Tibial artery (tissue), 4 donors: ENCODE measurements around the gene PDE12.
"Not testable (repeated sequence)": the region's sequence is repeated elsewhere in the genome, so short reads cannot be mapped to it uniquely, and the experiment has no call there.

Source experiments
- DNase-seq, 2 donors: peaks; one replicate each; pipeline ENCODE4 v3.0.0-alpha.2; 2019
- H3K27ac ChIP-seq, 2 donors: fragments of 200-600 bp; sonication (generic) in 1 of 2; 1 replicate in 1 of 2; 2 replicates in 1 of 2; pipeline ENCODE4 v1.5.1; 2018 to 2019; ENCODE audit warnings: mild to moderate bottlenecking in 1 of 2
- H3K27me3 ChIP-seq, 2 donors: fragments of 200-600 bp; sonication (generic) in 1 of 2; one replicate each; pipeline versions ENCODE4 v1.5.1 to v1.6.0; 2016 to 2019
- H3K36me3 ChIP-seq, 3 donors: fragments of 200-600 bp; sonication (generic) in 2 of 3; one replicate each; pipeline ENCODE4 v1.5.1; 2016 to 2019; ENCODE audit warnings: mild to moderate bottlenecking in 2 of 3
- H3K4me1 ChIP-seq, 4 donors: fragments of 200-600 bp; sonication (generic) in 2 of 4; 1 replicate in 3 of 4; 2 replicates in 1 of 4; pipeline ENCODE4 v1.5.1; 2016 to 2019
- H3K4me3 ChIP-seq, 2 donors: fragments of 200-600 bp; sonication (generic) in 1 of 2; 1 replicate in 1 of 2; 2 replicates in 1 of 2; pipeline ENCODE4 v1.5.1; 2018 to 2019; ENCODE audit warnings: mild to moderate bottlenecking in 2 of 2
- H3K9me3 ChIP-seq, 3 donors: fragments of 200-600 bp; sonication (generic) in 1 of 3; one replicate each; pipeline ENCODE4 v1.5.1; 2016 to 2019
- CTCF ChIP-seq, 2 experiments: fragments of 200-600 bp in 1 of 2; fragments of 450-650 bp in 1 of 2; IDR thresholded peaks; one replicate each; pipeline ENCODE4 v1.5.1; 2017 to 2019; ENCODE audit warnings: antibody characterized with exemption in 2 of 2, mild to moderate bottlenecking in 1 of 2, moderate library complexity in 1 of 2
- intact Hi-C: fragments of 100-400 bp; cut with DNase I; formaldehyde crosslinking; loops from one replicate; pipeline ENCODE4 v1.15.0; 2023; ENCODE audit warnings: low total_unique reads

Gene PDE12

GRCh38 chr3:57597127-57597923, 41.3 kb downstream of the PDE12 start, which contains the start of gene ARF4:
Gene ARF4, minus strand, starts transcription at chr3:57597344. Its CDS starts 204 bp downstream, at chr3:57597140.
- peak; percentile 99 to 100 for DNase-seq
- Histone ChIP-seq H3K36me3 (no peaks in the 10 kb centered on the region), H3K4me1 (peaks cover 0 to 48% (median 36%) of the 10 kb centered on the region in 4 donors), H3K27ac (peak within 1 kb of the TSS; percentile 93 to 96), H3K4me3 (peak within 1 kb of the TSS; percentile 62 to 85), H3K9me3 (no peaks in the 10 kb centered on the region), H3K27me3 (no peaks in the 10 kb centered on the region)
- TF ChIP-seq CTCF (IDR thresholded peaks at IDR 0.05): peak in 1 of 2 experiments; percentile 15
- intact Hi-C loops: loop anchor here (1.0 to 5.0 kb wide), 3 partner anchors 40 to 160 kb away; partner anchors contain the start of genes PDE12 and SLMAP

DNA sequence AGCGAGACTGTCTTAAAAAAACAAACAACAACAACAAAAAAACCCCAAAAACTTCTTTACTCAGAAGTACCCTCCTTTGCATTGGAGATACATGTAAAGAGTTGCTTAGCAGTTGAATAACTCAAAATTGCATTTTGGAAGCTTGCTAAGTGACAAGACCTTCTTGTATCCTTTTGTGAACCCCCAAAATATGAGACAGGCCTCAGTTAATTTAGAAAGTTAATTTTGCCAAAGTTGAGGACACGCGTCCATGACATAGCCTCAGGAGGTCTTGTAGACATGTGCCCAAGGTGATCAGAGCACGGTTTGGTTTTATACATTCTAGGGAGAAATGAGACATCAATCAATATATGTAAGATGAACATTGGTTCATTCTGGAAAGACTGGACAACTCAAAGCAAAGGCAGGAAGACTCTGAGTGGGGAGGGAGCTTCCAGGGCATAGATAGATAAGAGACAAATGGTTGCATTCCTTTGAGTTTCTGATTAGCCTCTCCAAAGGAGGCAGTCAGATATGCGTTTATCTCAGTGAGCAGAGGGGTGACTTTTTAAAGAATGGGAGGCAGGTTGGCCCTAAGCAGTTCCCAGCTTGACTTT, 42.8 kb downstream of the PDE12 start:
- no peaks in the 10 kb centered on the region for H3K9me3 ChIP-seq
- H3K36me3 ChIP-seq: no peaks in the 10 kb centered on the region
- TF ChIP-seq CTCF (IDR thresholded peaks at IDR 0.05): no peak
- no peaks in the 10 kb centered on the region for H3K27me3 ChIP-seq
- H3K4me1 ChIP-seq: peaks cover 0 to 32% (median 23%) of the 10 kb centered on the region in 4 donors
- peak overlapping the region; percentile 62 to 85 for H3K4me3 ChIP-seq
- no peak for DNase-seq
- intact Hi-C loops: loop anchor here (5.0 kb wide), 2 partner anchors 42 to 158 kb away; partner anchors contain the start of genes PDE12 and SLMAP
- H3K27ac ChIP-seq: peak overlapping the region; percentile 85 to 86

- H3K9me3 ChIP-seq: no peaks in the 10 kb centered on the region
- intact Hi-C loops: no loop called here
- no peak overlapping the region for H3K4me3 ChIP-seq
- H3K27ac ChIP-seq: no peak overlapping the region
- peaks cover 0 to 19% (median 14%) of the 10 kb centered on the region in 4 donors for H3K4me1 ChIP-seq
- H3K27me3 ChIP-seq: no peaks in the 10 kb centered on the region
- DNase-seq: no peak
- H3K36me3 ChIP-seq: peaks cover 0 to 4% (median 3%) of the 10 kb centered on the region in 3 donors
- no peak for TF ChIP-seq CTCF (IDR thresholded peaks at IDR 0.05)
Observed at GRCh38 chr3:57600195-57600594, 44.1 kb downstream of the PDE12 start.

GRCh38 chr3:57604971-57605370, 48.9 kb downstream of the PDE12 start:
- Histone ChIP-seq H3K27ac (no peak overlapping the region), H3K9me3 (no peaks in the 10 kb centered on the region), H3K4me1 (no peaks in the 10 kb centered on the region), H3K27me3 (no peaks in the 10 kb centered on the region), H3K36me3 (peaks cover 10 to 25% (median 14%) of the 10 kb centered on the region in 3 donors), H3K4me3 (no peak overlapping the region)
- intact Hi-C loops: no loop called here
- DNase-seq: no peak
- TF ChIP-seq CTCF (IDR thresholded peaks at IDR 0.05): no peak

DNA sequence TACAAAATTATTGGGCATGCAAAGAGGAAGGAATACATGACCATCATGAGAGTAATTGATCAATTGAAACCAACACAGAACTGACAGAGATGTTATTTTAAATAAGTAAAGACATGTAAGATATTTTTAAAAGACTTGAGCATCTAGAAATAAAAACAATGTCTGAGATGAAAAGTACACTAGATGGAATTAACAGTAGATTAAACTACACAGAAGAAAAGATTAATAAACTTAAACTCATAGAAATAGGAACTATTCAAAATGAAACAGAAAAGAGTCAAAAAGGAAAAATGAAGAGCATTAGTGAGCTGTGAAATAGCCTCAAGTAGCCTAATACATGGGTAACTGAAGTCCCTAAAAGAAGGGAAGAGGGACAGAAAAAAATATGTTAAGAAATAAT, 49.6 kb downstream of the PDE12 start:
- H3K27me3 ChIP-seq: no peaks in the 10 kb centered on the region

GRCh38 chr3:57611870-57612269, 55.8 kb downstream of the PDE12 start:
- intact Hi-C loops, H3K9me3 ChIP-seq, H3K27ac ChIP-seq, DNase-seq, H3K4me1 ChIP-seq, H3K27me3 ChIP-seq, H3K4me3 ChIP-seq: not testable (repeated sequence)
- peaks cover 7 to 14% (median 9%) of the 10 kb centered on the region in 3 donors for H3K36me3 ChIP-seq

More for the DNA sequence above, 49.6 kb downstream of the PDE12 start:
- intact Hi-C loops: no loop called here
- H3K4me3 ChIP-seq: no peak overlapping the region
- H3K4me1 ChIP-seq: no peaks in the 10 kb centered on the region
- no peaks in the 10 kb centered on the region for H3K9me3 ChIP-seq
- no peak overlapping the region for H3K27ac ChIP-seq
- peaks cover 10 to 25% (median 14%) of the 10 kb centered on the region in 3 donors for H3K36me3 ChIP-seq
- DNase-seq: no peak
- no peak for TF ChIP-seq CTCF (IDR thresholded peaks at IDR 0.05)
